Astrocyte (in vitro differentiated cells and primary cell): ENCODE results near the gene NIPAL3. TPM values are rescaled to one million over a fixed set of nuclear protein-coding genes. Genes with fewer than 3 reads are reported as not detected.
"Not testable (repeated sequence)": the region's sequence is repeated elsewhere in the genome, so short reads cannot be mapped to it uniquely, and the experiment has no call there.

Experiments
- DNase-seq: peaks from one replicate; pipeline ENCODE4 v3.0.0-alpha.2; 2010; ENCODE audit warnings: low read depth
- FAIRE-seq: peaks from 2 replicates; lab custom pipeline; 2011; peaks lifted over from hg19 to GRCh38; lab: Jason Lieb, UNC
- H2AFZ ChIP-seq: 2 replicates; pipeline ENCODE4 v1.6.0; 2012; ENCODE audit warnings: low read depth, low read length, inconsistent platforms
- H3K27ac ChIP-seq: 2 replicates; pipeline ENCODE4 v1.5.1; 2011; ENCODE audit warnings: low read depth, low read length, inconsistent platforms
- H3K27me3 ChIP-seq: 2 replicates; pipeline ENCODE4 v1.6.0; 2011; ENCODE audit warnings: low read length, inconsistent platforms; ENCODE audit not compliant: insufficient read depth
- H3K36me3 ChIP-seq: 2 replicates; pipeline ENCODE4 v1.5.1; 2011; ENCODE audit warnings: low read length, inconsistent platforms; ENCODE audit not compliant: insufficient read depth
- H3K4me1 ChIP-seq: 2 replicates; pipeline ENCODE4 v1.5.1; 2011; ENCODE audit warnings: low read length, inconsistent platforms; ENCODE audit not compliant: insufficient read depth
- H3K4me2 ChIP-seq: 2 replicates; pipeline ENCODE4 v1.6.0; 2012; ENCODE audit warnings: low read length, inconsistent platforms
- H3K4me3 ChIP-seq: 2 replicates; pipeline ENCODE4 v1.5.1; 2011; ENCODE audit warnings: low read depth, mild to moderate bottlenecking, low read length, inconsistent platforms; ENCODE audit not compliant: insufficient read depth
- H3K79me2 ChIP-seq: 2 replicates; pipeline ENCODE4 v1.6.0; 2012; ENCODE audit warnings: mild to moderate bottlenecking, low read length, inconsistent platforms; ENCODE audit not compliant: insufficient read depth
- H3K9ac ChIP-seq: 2 replicates; pipeline ENCODE4 v1.6.0; 2012; ENCODE audit warnings: mild to moderate bottlenecking, low read length, inconsistent platforms
- H3K9me3 ChIP-seq: 2 replicates; pipeline ENCODE4 v1.5.1; 2012; ENCODE audit warnings: low read depth, mild to moderate bottlenecking, low read length, inconsistent platforms; ENCODE audit not compliant: insufficient read depth
- H4K20me1 ChIP-seq: 2 replicates; pipeline ENCODE4 v1.6.0; 2012; ENCODE audit warnings: low read length, inconsistent platforms; ENCODE audit not compliant: insufficient read depth
- H3K27ac Mint-ChIP-seq: one replicate; pipeline ENCODE4 v1.8.0; 2021; ENCODE audit warnings: mild to moderate bottlenecking, mixed read lengths; ENCODE audit not compliant: unreplicated experiment
- H3K27me3 Mint-ChIP-seq: one replicate; pipeline ENCODE4 v1.8.0; 2021; ENCODE audit warnings: low read depth, mixed read lengths; ENCODE audit not compliant: unreplicated experiment
- H3K36me3 Mint-ChIP-seq: one replicate; pipeline ENCODE4 v1.8.0; 2021; ENCODE audit warnings: low read depth, mixed read lengths; ENCODE audit not compliant: unreplicated experiment
- H3K4me1 Mint-ChIP-seq: one replicate; pipeline ENCODE4 v1.8.0; 2021; ENCODE audit warnings: low read depth, mixed read lengths; ENCODE audit not compliant: unreplicated experiment
- H3K4me3 Mint-ChIP-seq: one replicate; pipeline ENCODE4 v1.8.0; 2021; ENCODE audit warnings: mild to moderate bottlenecking, moderate library complexity, mixed read lengths; ENCODE audit not compliant: unreplicated experiment
- H3K9me3 Mint-ChIP-seq: one replicate; pipeline ENCODE4 v1.8.0; 2021; ENCODE audit warnings: mild to moderate bottlenecking, mixed read lengths; ENCODE audit not compliant: unreplicated experiment
- CTCF ChIP-seq: IDR thresholded peaks from 2 replicates; pipeline ENCODE4 v1.5.1; 2011; ENCODE audit warnings: low read depth, mild to moderate bottlenecking, inconsistent platforms, low read length, moderate library complexity; ENCODE audit not compliant: insufficient read depth
- EZH2 ChIP-seq: IDR thresholded peaks from 2 replicates; pipeline ENCODE4 v1.6.1; 2012; ENCODE audit warnings: mild to moderate bottlenecking, low read length, inconsistent platforms; ENCODE audit not compliant: insufficient read depth
- total RNA-seq: library from RNA; stranded (reverse); gene quantifications from 2 replicates; pipeline ENCODE4 v1.2.1, GENCODE V29; 2021

The NIPAL3 gene
- total RNA-seq, 1 donor from 2014 or later, result 47.2 TPM

GRCh38 chr1:24484199-24484598 lies 68.6 kb downstream of the NIPAL3 start:
- no peaks in the 10 kb centered on the region for H3K9me3 ChIP-seq
- H3K9me3 Mint-ChIP-seq, result no peaks in the 10 kb centered on the region
- no peaks in the 10 kb centered on the region for H3K27me3 Mint-ChIP-seq
- FAIRE-seq, result no peak
- no peaks in the 10 kb centered on the region for H3K36me3 ChIP-seq
- no peak overlapping the region for H3K27ac ChIP-seq
- peaks cover 9% of the 10 kb centered on the region for H3K4me1 Mint-ChIP-seq
- no peak for DNase-seq
- H4K20me1 ChIP-seq, result no peaks in the 10 kb centered on the region
- no peak overlapping the region for H3K27ac Mint-ChIP-seq
- H3K4me3 Mint-ChIP-seq, result no peak overlapping the region
- TF ChIP-seq CTCF (no peak), EZH2 (no peak)
- no peaks in the 10 kb centered on the region for H3K36me3 Mint-ChIP-seq
- no peak overlapping the region for H2AFZ ChIP-seq
- no peaks in the 10 kb centered on the region for H3K27me3 ChIP-seq
- no peak overlapping the region for H3K9ac ChIP-seq
- H3K4me1 ChIP-seq, result no peaks in the 10 kb centered on the region
- no peaks in the 10 kb centered on the region for H3K79me2 ChIP-seq
- no peak overlapping the region for H3K4me3 ChIP-seq
- H3K4me2 ChIP-seq, result no peak overlapping the region

GRCh38 chr1:24486331-24487065 lies 70.9 kb downstream of the NIPAL3 start:
- no peaks in the 10 kb centered on the region for H3K9me3 Mint-ChIP-seq
- Histone ChIP-seq H3K27me3 (no peaks in the 10 kb centered on the region), H3K27ac (no peak overlapping the region), H2AFZ (no peak overlapping the region), H3K9me3 (no peaks in the 10 kb centered on the region), H3K79me2 (no peaks in the 10 kb centered on the region), H3K36me3 (no peaks in the 10 kb centered on the region), H3K4me2 (no peak overlapping the region), H3K4me3 (no peak overlapping the region), H3K9ac (no peak overlapping the region), H4K20me1 (no peaks in the 10 kb centered on the region), H3K4me1 (no peaks in the 10 kb centered on the region)
- FAIRE-seq (no peak), DNase-seq (no peak)
- no peaks in the 10 kb centered on the region for H3K27me3 Mint-ChIP-seq
- no peak overlapping the region for H3K4me3 Mint-ChIP-seq
- TF ChIP-seq CTCF (no peak), EZH2 (no peak)
- no peaks in the 10 kb centered on the region for H3K36me3 Mint-ChIP-seq
- no peak overlapping the region for H3K27ac Mint-ChIP-seq
- peaks cover 2% of the 10 kb centered on the region for H3K4me1 Mint-ChIP-seq

GRCh38 chr1:24487455-24487854 lies 71.9 kb downstream of the NIPAL3 start:
- Histone ChIP-seq H3K9ac (no peak overlapping the region), H2AFZ (no peak overlapping the region), H3K4me3 (no peak overlapping the region), H3K27me3 (no peaks in the 10 kb centered on the region), H3K4me1 (no peaks in the 10 kb centered on the region), H3K79me2 (no peaks in the 10 kb centered on the region), H3K4me2 (no peak overlapping the region), H3K27ac (no peak overlapping the region), H4K20me1 (no peaks in the 10 kb centered on the region), H3K9me3 (no peaks in the 10 kb centered on the region), H3K36me3 (no peaks in the 10 kb centered on the region)
- peaks cover 2% of the 10 kb centered on the region for H3K9me3 Mint-ChIP-seq
- no peaks in the 10 kb centered on the region for H3K4me1 Mint-ChIP-seq
- DNase-seq (no peak), FAIRE-seq (no peak)
- TF ChIP-seq EZH2 (no peak), CTCF (no peak)
- peaks cover 6% of the 10 kb centered on the region for H3K27me3 Mint-ChIP-seq
- no peaks in the 10 kb centered on the region for H3K36me3 Mint-ChIP-seq
- no peak overlapping the region for H3K4me3 Mint-ChIP-seq
- no peak overlapping the region for H3K27ac Mint-ChIP-seq

GRCh38 chr1:24488159-24488558 lies 72.6 kb downstream of the NIPAL3 start:
- H3K9me3 Mint-ChIP-seq, H2AFZ ChIP-seq, H3K9ac ChIP-seq, H3K4me2 ChIP-seq, H3K9me3 ChIP-seq, H3K4me3 Mint-ChIP-seq, H3K4me1 ChIP-seq, H3K36me3 ChIP-seq, DNase-seq, H3K79me2 ChIP-seq, H3K27me3 Mint-ChIP-seq, H3K27ac ChIP-seq, H3K27me3 ChIP-seq, H3K27ac Mint-ChIP-seq, H3K36me3 Mint-ChIP-seq, H3K4me3 ChIP-seq, FAIRE-seq, H4K20me1 ChIP-seq, H3K4me1 Mint-ChIP-seq: not testable (repeated sequence)
